Stimulated activated CD4-positive, alpha-beta T cell treated with anti-CD3 and anti-CD28 coated beads, Interleukin-1b, Interleukin-23, amount 100 ng/mL, for 4 hours (primary cell): ENCODE results near the gene RECK.
"Not testable (repeated sequence)": the region's sequence is repeated elsewhere in the genome, so short reads cannot be mapped to it uniquely, and the experiment has no call there.

Experiments used
- DNase-seq, 2 donors: peaks; one replicate each; pipeline ENCODE4 v3.0.0-alpha.2; 2020; ENCODE audit warnings: low read depth in 2 of 2

RECK gene

GRCh38 chr9:36112516-36112915 is 75.8 kb downstream of the RECK start:
- DNase-seq, result no peak

GRCh38 chr9:36113999-36114398 is 77.3 kb downstream of the RECK start:
- DNase-seq, result no peak

DNA sequence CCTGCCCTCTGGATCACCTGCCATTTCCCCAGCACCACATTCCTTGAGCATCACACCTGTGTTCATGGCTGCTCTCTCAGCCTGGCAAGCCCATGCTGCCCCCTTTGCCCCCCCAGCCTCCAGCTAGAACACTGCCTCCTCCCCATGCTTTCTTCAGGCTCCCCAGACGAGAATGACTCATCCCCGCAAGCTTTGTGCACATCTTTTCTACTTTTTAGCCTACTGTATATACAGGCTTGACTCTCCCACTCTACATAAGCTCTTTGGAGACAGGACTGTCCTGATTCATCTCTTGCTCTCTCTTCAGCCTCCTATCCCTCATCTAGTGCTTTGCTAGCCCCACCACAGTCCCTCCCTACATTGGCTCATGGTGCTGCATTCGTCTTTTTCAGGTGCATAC is 79.9 kb downstream of the RECK start:
- no peak for DNase-seq

DNA sequence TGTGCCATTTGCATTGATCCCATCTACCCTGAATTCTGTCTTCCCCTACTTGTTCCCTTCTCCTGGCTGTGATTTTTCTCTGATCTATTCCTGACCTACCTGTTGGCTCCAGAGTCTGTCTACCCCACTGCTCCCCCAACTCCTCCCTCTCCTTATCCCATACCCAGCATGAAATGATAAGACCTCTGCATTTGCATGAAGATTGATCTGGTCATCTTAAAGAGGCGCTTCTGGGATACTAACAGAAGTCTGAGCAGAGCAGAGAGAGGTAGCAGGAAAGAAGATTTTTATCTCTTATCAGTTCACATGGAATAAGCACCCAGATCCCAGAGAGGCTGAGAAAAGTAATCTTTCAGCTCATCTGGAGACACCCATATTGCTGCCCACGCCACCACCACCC is 81.5 kb downstream of the RECK start:
- no peak for DNase-seq

GRCh38 chr9:36118706-36119105 is 82.0 kb downstream of the RECK start:
- no peak for DNase-seq

DNA sequence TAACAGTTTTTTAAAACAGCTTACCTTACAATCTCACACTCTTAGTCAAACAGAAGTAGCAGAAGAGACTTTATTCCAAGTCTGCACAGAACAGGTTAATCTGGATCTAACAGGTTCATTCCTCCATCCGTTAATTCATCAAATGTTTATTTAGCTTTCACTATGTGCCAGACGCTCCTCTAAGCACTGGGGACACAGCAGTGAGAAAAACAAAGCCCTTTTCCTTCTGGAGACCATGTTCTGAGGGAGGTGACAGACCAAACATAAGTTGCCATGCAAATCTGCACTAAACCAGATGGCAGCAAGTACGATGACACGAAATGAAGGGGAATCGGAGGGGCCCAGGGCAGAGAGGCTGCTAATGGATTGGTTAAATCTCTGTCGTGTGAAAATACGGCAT is 82.8 kb downstream of the RECK start:
- no peak for DNase-seq

GRCh38 chr9:36120705-36121104 is 84.0 kb downstream of the RECK start:
- DNase-seq, result no peak

DNA sequence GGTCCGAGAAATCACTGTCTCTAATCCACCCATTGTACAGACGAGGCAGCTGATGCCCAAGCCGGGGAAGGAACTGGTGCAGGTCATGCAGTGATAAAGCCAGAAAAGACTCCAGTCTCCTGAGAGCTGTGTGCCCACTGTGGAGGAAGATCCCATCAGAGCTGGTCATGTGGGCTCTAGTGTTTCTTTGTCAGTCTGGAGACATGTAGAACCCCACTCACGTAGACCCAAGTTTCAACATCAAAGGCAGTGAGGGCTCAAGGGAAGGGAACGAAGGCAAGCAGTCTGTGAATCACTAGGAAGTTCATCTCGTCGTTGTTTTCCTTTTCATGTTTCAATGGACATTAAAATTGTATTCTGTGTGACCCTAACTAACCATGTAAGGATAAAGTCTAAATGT is 85.3 kb downstream of the RECK start:
- no peak for DNase-seq

- DNase-seq, result no peak
Observed at GRCh38 chr9:36123515-36123914, 86.8 kb downstream of the RECK start.

DNA sequence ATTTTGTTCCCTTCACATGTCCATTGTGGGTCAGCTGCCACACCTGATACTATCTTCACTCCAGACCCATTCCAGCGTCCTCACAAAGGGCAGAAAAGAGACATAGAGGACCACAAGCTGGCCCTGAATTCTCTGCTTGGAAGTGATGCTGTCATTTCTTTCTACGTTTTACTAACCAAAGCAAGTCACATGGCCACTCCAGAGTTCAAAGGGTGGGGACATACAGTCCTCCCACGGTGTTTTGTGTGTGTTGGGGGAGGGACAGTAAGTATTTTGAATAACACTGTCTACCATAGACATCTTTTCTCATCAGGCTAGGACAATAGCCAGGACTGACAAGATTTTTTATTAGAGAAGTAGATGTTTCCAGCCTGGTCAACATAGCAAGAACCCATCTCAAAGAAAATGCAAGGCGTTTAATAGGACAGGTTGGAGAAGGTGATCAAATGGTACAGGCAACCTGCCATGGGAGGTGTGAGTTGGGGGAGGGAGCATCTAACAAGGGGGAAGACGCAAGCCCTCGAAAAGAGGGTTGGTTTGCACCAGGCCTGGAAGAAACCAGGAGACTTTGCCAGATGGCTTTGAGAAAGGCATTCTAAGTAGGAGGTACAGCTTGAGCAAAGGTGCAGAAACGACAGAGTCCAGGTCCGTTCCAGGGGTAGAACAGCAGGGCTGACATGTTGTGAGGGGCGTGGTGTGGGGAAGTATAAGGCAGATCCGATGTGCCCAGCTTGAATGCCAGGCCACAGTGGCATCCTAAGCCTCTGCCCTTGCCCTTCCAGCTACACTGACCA is 88.5 kb downstream of the RECK start:
- no peak for DNase-seq

DNA sequence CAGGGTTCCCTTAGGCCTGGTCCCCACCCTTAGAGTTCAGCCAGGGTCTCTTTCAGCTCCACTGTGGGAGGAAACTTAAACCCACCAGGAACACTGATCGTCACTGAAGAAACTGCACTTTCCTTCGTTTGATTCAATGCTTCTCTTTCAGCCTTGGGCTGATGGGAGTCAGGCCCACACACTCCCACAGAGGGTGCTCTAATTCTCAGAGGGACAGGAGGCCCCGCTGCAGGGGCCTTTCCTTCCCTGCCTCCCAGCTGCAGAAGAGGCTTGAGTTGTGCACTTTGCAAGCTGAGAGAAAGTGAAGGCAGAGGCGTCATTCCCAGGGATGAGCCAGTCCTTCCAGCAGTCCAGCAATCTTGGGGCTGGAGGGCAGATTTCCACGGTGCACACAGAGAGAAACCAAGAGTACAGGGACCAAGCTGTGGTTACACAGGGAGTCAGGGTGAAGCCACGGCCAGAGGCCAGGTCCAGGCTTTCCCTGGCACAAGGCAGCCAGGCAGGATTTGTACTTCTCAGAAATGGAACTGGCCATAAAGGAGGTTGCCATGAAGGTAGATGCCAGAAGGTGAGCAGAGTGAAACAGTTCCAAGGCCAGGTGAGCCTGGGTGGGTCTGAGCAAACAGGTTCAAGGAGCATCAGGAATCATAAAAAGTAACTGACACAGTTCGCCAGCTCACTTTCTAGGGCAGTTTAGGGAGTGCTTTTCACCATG is 89.5 kb downstream of the RECK start:
- DNase-seq, result no peak

DNA sequence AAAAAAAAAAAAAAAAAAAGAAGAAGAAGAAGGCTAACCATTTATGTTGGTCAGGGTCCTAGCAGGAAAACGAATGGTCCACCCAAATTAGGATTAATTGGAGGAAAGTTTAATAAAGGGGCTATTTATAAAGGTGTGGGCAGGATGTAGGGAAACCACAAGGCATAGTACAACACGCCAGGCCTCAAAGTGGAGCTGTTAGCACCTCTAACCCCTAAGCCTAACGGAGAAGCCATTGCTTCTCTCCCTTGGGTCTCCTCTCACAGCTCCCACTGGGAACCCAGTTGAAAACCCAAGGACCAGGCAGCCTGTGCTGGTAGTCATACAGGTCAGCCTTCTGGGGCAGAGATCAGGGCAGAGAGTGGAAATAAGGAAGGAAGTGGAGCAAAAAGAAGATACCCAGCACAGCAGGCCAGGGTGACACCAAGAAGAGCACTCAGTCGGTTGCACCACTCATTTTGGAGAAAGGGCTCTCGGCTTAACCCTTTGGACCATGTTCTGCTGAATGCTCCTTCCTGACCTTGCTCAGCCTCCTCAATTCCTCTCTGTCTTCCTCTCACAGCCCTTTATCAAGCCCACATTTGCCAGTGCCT is 91.0 kb downstream of the RECK start:
- no peak for DNase-seq

DNA sequence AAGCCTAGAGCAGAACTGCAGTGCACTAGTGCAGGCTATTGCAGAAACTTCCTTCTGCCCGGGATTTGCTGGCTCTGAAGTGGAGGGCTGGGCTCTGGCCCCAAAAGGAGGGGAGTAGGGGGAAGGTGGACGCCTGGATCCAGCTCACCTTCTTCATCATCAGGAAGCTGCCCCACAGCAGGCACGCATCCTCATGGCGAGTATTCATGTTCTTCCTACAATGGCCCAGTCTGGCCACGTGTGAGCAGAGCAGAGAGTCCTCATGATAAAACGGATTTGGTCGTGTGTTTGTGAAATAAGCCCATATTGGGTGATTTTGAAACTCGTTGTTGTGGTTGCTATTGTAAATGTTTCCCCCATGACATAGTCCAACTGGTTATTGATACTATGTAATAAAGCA is 91.6 kb downstream of the RECK start:
- no peak for DNase-seq

- DNase-seq, result no peak
Observed at GRCh38 chr9:36129139-36129538, 92.4 kb downstream of the RECK start.

- DNase-seq, result not testable (repeated sequence)
Observed at GRCh38 chr9:36131666-36132065, 95.0 kb downstream of the RECK start.

GRCh38 chr9:36132086-36132485 is 95.4 kb downstream of the RECK start:
- DNase-seq, result no peak

DNA sequence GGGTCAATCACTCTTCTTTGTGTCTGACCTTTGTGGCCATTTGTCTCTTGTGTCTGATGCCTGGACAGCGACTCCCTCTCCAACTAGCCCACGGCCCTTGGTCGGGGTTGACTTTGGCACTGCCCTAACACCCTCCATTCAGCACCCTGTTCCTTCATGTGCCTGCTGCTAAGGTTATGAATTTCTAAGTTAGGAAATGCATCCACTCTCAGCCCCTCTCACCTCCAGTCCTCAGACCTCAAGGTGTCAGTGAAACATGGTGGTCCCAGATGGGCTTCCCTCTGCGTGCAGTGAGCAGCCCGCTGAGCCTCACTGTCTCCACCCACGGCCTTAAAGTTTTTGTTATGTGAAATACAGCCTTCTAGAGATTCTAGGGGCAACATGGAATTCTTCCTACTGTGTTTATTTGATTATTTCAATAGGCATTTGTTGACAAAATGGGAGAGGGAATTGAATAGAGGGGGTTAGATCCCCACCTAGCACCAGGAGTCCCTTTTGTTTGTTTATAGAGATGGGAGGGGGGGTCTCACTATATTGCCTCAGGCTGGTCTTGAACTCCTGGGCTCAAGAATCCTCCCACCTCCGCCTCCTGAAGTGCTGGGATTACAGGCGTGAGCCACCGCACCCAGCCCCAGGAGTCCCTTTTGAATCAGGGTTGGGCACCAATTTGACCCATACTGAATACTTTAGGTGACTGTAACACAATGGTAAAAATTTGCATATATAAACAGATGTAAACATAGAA is 98.2 kb downstream of the RECK start:
- DNase-seq, result no peak

DNA sequence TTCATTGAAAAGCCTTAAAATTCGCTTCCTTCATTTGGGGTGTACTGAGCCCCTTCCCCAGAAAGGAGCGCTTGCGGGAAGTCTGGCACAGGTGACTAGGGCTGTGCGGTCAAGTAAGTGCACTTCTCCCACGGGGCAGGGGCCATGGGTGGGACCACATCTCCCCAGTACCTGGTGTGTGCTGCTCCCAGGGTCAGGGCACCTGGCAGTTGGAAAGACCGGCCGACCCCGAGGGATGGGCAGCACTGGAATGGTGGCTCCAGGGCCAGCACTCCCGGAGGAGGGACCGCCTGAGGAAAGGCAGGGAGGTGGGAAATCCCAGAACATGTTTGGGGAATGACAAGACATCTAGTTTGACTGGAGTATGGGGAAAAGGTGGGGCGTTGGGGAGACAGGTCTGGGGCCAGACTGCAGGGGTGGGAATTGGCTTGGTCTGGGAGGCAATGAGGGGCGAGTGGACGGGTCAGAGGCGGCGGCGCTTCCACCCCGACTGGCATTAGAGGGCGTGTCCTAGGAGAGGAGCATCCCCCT is 99.1 kb downstream of the RECK start:
- DNase-seq, result no peak

GRCh38 chr9:36136272-36136893 is 99.7 kb downstream of the RECK start, which contains the start of gene GLIPR2:
TSS of gene GLIPR2 (plus strand) at chr9:36136733. CDS start at chr9:36136779, 46 bp downstream.
- peak; percentile 51 to 75 for DNase-seq

- no peak for DNase-seq
Observed at GRCh38 chr9:36136894-36137391, 100.2 kb downstream of the RECK start.

DNA sequence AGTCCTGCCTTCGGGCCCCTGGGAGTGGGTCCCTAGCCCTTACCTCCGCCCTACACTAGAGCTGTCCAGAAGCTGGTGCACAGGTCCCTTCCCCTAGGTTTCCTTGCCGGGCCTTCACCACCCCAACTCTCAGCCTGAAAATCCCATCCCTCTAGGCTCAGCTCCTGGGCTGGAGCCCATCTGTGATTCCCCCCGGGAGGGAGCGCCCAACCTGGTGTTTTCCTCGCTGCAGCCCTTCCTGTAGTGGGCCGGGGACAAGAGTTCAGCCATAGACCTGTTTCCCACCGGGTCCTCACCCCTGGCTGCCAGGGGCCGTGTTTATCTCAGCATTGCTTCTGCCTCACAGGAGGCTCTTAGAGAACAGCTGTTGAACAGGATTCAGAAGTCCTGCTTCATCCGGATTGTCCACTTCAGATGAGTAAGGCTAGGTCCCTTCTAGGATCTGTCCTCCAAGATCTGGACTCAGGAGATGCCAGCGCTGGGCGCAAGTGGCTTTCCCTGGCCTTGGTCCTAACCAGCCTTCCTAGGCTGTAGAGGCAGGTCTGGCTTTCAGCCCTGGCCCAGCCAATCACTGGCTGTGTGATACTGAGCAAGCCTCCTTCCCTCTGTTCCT is 100.8 kb downstream of the RECK start:
- DNase-seq, result no peak
